Kidney epithelial cell (primary cell): Measurements from ENCODE around the gene ELMO3. TPM values are rescaled to one million over a fixed set of nuclear protein-coding genes. Genes with fewer than 3 reads are reported as not detected.

ENCODE experiments used
- DNase-seq: peaks from one replicate; pipeline ENCODE4 v3.0.0-alpha.2; 2010; ENCODE audit warnings: low read depth
- H3K27me3 ChIP-seq: 2 replicates; pipeline ENCODE4 v1.6.0; 2011; ENCODE audit warnings: low read length; ENCODE audit not compliant: control insufficient read depth, insufficient read depth
- H3K36me3 ChIP-seq: 2 replicates; pipeline ENCODE4 v1.5.1; 2011; ENCODE audit warnings: low read length; ENCODE audit not compliant: control insufficient read depth, insufficient read depth
- H3K4me3 ChIP-seq: 2 replicates; pipeline ENCODE4 v1.5.1; 2011; ENCODE audit warnings: low read depth, mild to moderate bottlenecking, control low read depth, low read length
- CTCF ChIP-seq: IDR thresholded peaks from 2 replicates; pipeline ENCODE4 v1.5.1; 2011; ENCODE audit warnings: mild to moderate bottlenecking, moderate library complexity, low read length, control low read depth, inconsistent platforms; ENCODE audit not compliant: insufficient read depth, poor library complexity, severe bottlenecking
- total RNA-seq: library from RNA; depleted of rRNA; stranded (reverse); fragments of >200 nt; gene quantifications from 2 replicates; pipeline ENCODE4 v1.2.3, GENCODE V29; 2015

Gene ELMO3
- total RNA-seq, 1 donor from 2014 or later: 5.9 TPM

GRCh38 chr16:67167588-67167987 is 31.3 kb upstream of the ELMO3 start:
- TF ChIP-seq CTCF: no peak
- H3K27me3 ChIP-seq: peaks cover 50% of the 10 kb centered on the region
- H3K4me3 ChIP-seq: no peak overlapping the region
- no peak for DNase-seq
- no peaks in the 10 kb centered on the region for H3K36me3 ChIP-seq

GRCh38 chr16:67169011-67169451 is 29.9 kb upstream of the ELMO3 start:
- H3K27me3 ChIP-seq: peaks cover 36% of the 10 kb centered on the region
- TF ChIP-seq CTCF: no peak
- no peaks in the 10 kb centered on the region for H3K36me3 ChIP-seq
- no peak for DNase-seq
- H3K4me3 ChIP-seq: no peak overlapping the region

GRCh38 chr16:67169642-67170167 is 29.2 kb upstream of the ELMO3 start:
- Histone ChIP-seq H3K36me3 (no peaks in the 10 kb centered on the region), H3K27me3 (peaks cover 30% of the 10 kb centered on the region), H3K4me3 (peak overlapping the region; percentile 35)
- DNase-seq: no peak
- peak; percentile 73 for TF ChIP-seq CTCF

- H3K4me3 ChIP-seq: peak within 1 kb of the TSS; percentile 35
- no peak for DNase-seq
- H3K36me3 ChIP-seq: no peaks in the 10 kb centered on the region
- peaks cover 24% of the 10 kb centered on the region for H3K27me3 ChIP-seq
- peak; percentile 3 for TF ChIP-seq CTCF
Observed at GRCh38 chr16:67170168-67170948, 28.6 kb upstream of the ELMO3 start, which contains the start of gene NOL3. Gene NOL3, plus strand, starts transcription at chr16:67170538.

DNA sequence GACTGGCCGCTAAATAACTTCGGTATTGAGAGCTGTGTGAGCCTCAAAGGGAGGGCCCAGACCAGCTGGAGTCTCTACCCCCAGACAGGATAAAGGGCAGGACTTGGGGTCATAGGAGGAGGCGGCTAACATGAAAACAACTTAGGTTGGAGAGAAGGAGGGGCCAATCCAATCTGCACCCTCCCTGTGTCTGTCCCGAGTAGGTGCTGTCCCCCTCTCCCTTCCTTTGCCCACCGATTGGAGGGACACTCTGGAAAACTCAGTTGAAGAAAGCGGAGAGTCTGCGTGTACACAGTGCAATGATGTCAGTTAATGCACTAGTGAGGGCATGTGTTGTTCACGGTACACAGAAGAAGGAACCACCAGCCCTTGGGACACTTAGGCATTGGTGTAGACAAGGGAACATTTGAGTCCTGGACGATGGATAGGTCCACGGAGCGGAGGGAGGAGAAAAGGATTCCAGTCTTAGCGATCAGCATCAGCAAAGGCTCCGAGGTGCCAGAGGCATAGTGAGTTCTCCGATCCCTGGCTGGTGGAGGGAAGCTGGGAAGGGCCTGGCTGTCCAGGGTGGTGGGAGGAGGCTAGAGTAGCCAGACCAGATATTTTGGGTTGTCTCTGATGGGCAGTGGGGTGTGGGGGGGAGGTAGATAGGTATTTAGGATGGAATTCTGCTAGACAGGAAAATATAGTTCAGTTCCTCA is 27.8 kb upstream of the ELMO3 start:
- Histone ChIP-seq H3K36me3 (no peaks in the 10 kb centered on the region), H3K4me3 (peak overlapping the region; percentile 35), H3K27me3 (peaks cover 17% of the 10 kb centered on the region)
- DNase-seq: no peak
- TF ChIP-seq CTCF: no peak
